A549 (cell line): ENCODE results near the gene RGP1.

Source experiments
- BHLHE40 ChIP-seq: IDR thresholded peaks from 2 replicates; pipeline ENCODE4 v1.6.1; 2012; ENCODE audit warnings: low read depth, low read length, inconsistent platforms
- EP300 ChIP-seq, 2 experiments: fragments of >200 bp; sonication (Bioruptor Twin); formaldehyde crosslinking; IDR thresholded peaks; 2 replicates in 1 of 2; 3 replicates in 1 of 2; pipeline ENCODE4 v1.6.1; 2016 to 2017
- NFE2L2 ChIP-seq: fragments of 150-350 bp; conservative IDR thresholded peaks from 2 replicates; pipeline ENCODE4 v1.6.1; 2014; ENCODE audit warnings: low read length
- POLR2A ChIP-seq: IDR thresholded peaks from 2 replicates; pipeline ENCODE4 v1.6.1; 2012; ENCODE audit warnings: mild to moderate bottlenecking, low read length
- POLR2AphosphoS2 ChIP-seq: conservative IDR thresholded peaks from 2 replicates; pipeline ENCODE4 v1.6.1; 2012; ENCODE audit warnings: low read length, improper control_type of control experiment, inconsistent platforms
- SMC3 ChIP-seq: fragments of >200 bp; sonication (Bioruptor Twin); formaldehyde crosslinking; IDR thresholded peaks from 3 replicates; pipeline ENCODE4 v1.6.1; 2018; ENCODE audit warnings: inconsistent platforms
- USF2 ChIP-seq: fragments of 450-650 bp; IDR thresholded peaks from 2 replicates; pipeline ENCODE4 v1.6.1; 2014; ENCODE audit warnings: antibody characterized with exemption
- TF ChIP-seq, protein P1 (sequence below): fragments of >200 bp; sonication (Bioruptor Twin); formaldehyde crosslinking; IDR thresholded peaks from 3 replicates; pipeline ENCODE4 v1.5.1; 2016

DNA sequence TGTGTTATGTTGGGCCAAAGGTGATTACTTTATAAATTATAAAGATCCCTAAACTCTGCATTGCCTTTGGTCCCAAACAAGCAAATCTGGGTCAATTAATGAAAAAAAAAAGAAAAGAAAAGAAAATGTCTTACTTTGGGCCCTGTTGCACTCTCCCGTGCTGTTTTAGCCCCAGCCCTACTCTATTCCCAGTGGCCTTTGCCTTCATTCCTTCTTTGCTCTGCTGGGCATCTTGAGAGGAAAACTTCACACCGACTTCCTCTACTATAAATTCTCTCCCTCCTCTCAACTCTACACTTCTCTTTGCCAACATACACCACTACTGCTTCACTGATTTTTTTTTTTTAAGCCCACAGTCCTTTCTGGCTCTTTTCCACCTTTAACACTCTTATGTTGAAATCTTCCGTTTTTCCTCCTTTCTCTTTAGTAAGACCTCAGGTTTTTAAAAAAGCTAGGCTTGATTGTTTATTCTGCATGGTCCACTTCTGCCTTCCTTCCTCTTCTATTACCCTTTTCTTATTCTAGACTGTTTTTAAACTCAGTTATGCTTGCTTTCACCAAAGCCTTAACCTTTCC, 9.5 kb downstream of the RGP1 start:
- TF ChIP-seq, protein P1, sequence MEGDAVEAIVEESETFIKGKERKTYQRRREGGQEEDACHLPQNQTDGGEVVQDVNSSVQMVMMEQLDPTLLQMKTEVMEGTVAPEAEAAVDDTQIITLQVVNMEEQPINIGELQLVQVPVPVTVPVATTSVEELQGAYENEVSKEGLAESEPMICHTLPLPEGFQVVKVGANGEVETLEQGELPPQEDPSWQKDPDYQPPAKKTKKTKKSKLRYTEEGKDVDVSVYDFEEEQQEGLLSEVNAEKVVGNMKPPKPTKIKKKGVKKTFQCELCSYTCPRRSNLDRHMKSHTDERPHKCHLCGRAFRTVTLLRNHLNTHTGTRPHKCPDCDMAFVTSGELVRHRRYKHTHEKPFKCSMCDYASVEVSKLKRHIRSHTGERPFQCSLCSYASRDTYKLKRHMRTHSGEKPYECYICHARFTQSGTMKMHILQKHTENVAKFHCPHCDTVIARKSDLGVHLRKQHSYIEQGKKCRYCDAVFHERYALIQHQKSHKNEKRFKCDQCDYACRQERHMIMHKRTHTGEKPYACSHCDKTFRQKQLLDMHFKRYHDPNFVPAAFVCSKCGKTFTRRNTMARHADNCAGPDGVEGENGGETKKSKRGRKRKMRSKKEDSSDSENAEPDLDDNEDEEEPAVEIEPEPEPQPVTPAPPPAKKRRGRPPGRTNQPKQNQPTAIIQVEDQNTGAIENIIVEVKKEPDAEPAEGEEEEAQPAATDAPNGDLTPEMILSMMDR, result no peak
- TF ChIP-seq EP300 (IDR thresholded peaks at IDR 0.05) (no peak), BHLHE40 (no peak), POLR2AphosphoS2 (no peak), POLR2A (no peak), USF2 (no peak), NFE2L2 (no peak), SMC3 (no peak)
